CD14-positive monocyte (primary cell): ENCODE measurements around the gene DTL. TPM values are rescaled to one million over a fixed set of nuclear protein-coding genes. Genes with fewer than 3 reads are reported as not detected.

Experiments
- DNase-seq, 3 donors: peaks; one replicate each; pipeline ENCODE4 v3.0.0-alpha.2; 2011 to 2022
- H2AFZ ChIP-seq: 2 replicates; pipeline ENCODE4 v1.6.0; 2012; ENCODE audit warnings: mild to moderate bottlenecking, low read depth, low read length, inconsistent platforms; ENCODE audit not compliant: insufficient read depth, poor library complexity, severe bottlenecking
- H3K27ac ChIP-seq, 2 donors: 1 replicate in 1 of 2; 2 replicates in 1 of 2; pipeline ENCODE4 v1.5.1; 2012 to 2013; ENCODE audit warnings: low read length in 2 of 2, control low read depth in 1 of 2, inconsistent platforms in 1 of 2, low read depth in 1 of 2, mild to moderate bottlenecking in 1 of 2
- H3K27me3 ChIP-seq, 2 donors: one replicate each; pipeline versions ENCODE4 v1.6.0 to v1.6.1; 2011 to 2013; ENCODE audit warnings: low read length in 2 of 2; ENCODE audit not compliant: control insufficient read depth in 2 of 2, insufficient read depth in 2 of 2
- H3K36me3 ChIP-seq, 2 donors: replicated peaks in 1 of 2; 1 replicate in 1 of 2; 2 replicates in 1 of 2; pipeline versions ENCODE4 v1.5.1 to v1.6.1; 2012 to 2013; ENCODE audit warnings: low read length in 2 of 2, control low read depth in 1 of 2, inconsistent platforms in 1 of 2, mild to moderate bottlenecking in 1 of 2; ENCODE audit not compliant: insufficient read depth in 2 of 2, control insufficient read depth in 1 of 2
- H3K4me1 ChIP-seq, 2 donors: 1 replicate in 1 of 2; 2 replicates in 1 of 2; pipeline versions ENCODE4 v1.5.1 to v1.6.1; 2012 to 2013; ENCODE audit warnings: low read length in 2 of 2, control low read depth in 1 of 2, inconsistent platforms in 1 of 2, mild to moderate bottlenecking in 1 of 2, moderate library complexity in 1 of 2; ENCODE audit not compliant: insufficient read depth in 2 of 2, control insufficient read depth in 1 of 2
- H3K4me2 ChIP-seq: replicated peaks from 2 replicates; pipeline ENCODE3; 2012; ENCODE audit warnings: low read length, moderate library complexity, mild to moderate bottlenecking; ENCODE audit not compliant: poor library complexity, severe bottlenecking; ENCODE audit errors: extremely low read depth
- H3K4me3 ChIP-seq, 3 experiments: fragments of 200-600 bp in 1 of 3; sonication (generic) in 1 of 3; replicated peaks in 1 of 3; 1 replicate in 2 of 3; 2 replicates in 1 of 3; pipeline ENCODE4 v1.5.1; 2011 to 2013; ENCODE audit warnings: low read length in 3 of 3, mild to moderate bottlenecking in 3 of 3, control low read depth in 2 of 3, low read depth in 2 of 3, inconsistent platforms in 1 of 3, moderate library complexity in 1 of 3
- H3K79me2 ChIP-seq: 2 replicates; pipeline ENCODE4 v1.6.0; 2012; ENCODE audit warnings: mild to moderate bottlenecking, control low read depth, inconsistent platforms, low read length, moderate library complexity; ENCODE audit not compliant: insufficient read depth
- H3K9ac ChIP-seq: 2 replicates; pipeline ENCODE4 v1.6.0; 2017; ENCODE audit warnings: low read length, mild to moderate bottlenecking; ENCODE audit not compliant: insufficient read depth, poor library complexity, severe bottlenecking
- H3K9me3 ChIP-seq, 2 donors: replicated peaks in 1 of 2; 1 replicate in 1 of 2; 2 replicates in 1 of 2; pipeline versions ENCODE4 v1.5.1 to v1.6.1; 2012 to 2013; ENCODE audit warnings: low read length in 2 of 2, control low read depth in 1 of 2; ENCODE audit not compliant: control insufficient read depth in 1 of 2, insufficient read depth in 1 of 2
- H4K20me1 ChIP-seq: 2 replicates; pipeline ENCODE4 v1.6.0; 2012; ENCODE audit warnings: mild to moderate bottlenecking, low read length, control low read depth, moderate library complexity; ENCODE audit not compliant: insufficient read depth
- H3K27ac Mint-ChIP-seq, 7 donors: one replicate each; pipeline ENCODE4 v1.8.0; 2020; ENCODE audit warnings: mild to moderate bottlenecking in 7 of 7, mixed read lengths in 7 of 7, moderate library complexity in 6 of 7, inconsistent platforms in 2 of 7
- H3K27me3 Mint-ChIP-seq, 3 donors: one replicate each; pipeline ENCODE4 v1.8.0; 2021 to 2022; ENCODE audit warnings: low read depth in 3 of 3, mild to moderate bottlenecking in 3 of 3, mixed read lengths in 3 of 3, moderate library complexity in 3 of 3, inconsistent platforms in 1 of 3
- H3K36me3 Mint-ChIP-seq, 2 donors: one replicate each; pipeline ENCODE4 v1.8.0; 2020; ENCODE audit warnings: mixed read lengths in 2 of 2, inconsistent platforms in 1 of 2, mild to moderate bottlenecking in 1 of 2
- H3K4me1 Mint-ChIP-seq: one replicate; pipeline ENCODE4 v1.8.0; 2020; ENCODE audit warnings: mild to moderate bottlenecking, mixed read lengths
- H3K4me3 Mint-ChIP-seq, 2 donors: one replicate each; pipeline ENCODE4 v1.8.0; 2020; ENCODE audit warnings: mild to moderate bottlenecking in 2 of 2, mixed read lengths in 2 of 2, moderate library complexity in 1 of 2
- H3K9me3 Mint-ChIP-seq, 7 donors: one replicate each; pipeline ENCODE4 v1.8.0; 2020 to 2022; ENCODE audit warnings: mixed read lengths in 7 of 7, mild to moderate bottlenecking in 6 of 7, moderate library complexity in 6 of 7, inconsistent platforms in 2 of 7
- CTCF ChIP-seq: fragments of 200-600 bp; IDR thresholded peaks from one replicate; pipeline ENCODE4 v1.8.0; 2022; ENCODE audit warnings: antibody characterized with exemption, mild to moderate bottlenecking
- WGBS: methylation state at CpG from one replicate; pipeline ENCODE4 v1.1.5; 2013; ENCODE audit warnings: missing lambda C conversion rate; ENCODE audit not compliant: insufficient coverage; 5-methylcytosine and 5-hydroxymethylcytosine counted together
- intact Hi-C, 2 donors: fragments of 100-400 bp; cut with micrococcal nuclease; formaldehyde crosslinking; loops; one replicate each; pipeline versions ENCODE4 v1.15.0 to v1.15.1; 2023
- polyA plus RNA-seq, 3 donors: library from polyadenylated mRNA; depleted of rRNA in 1 of 3; unstranded in 2 of 3; stranded (reverse) in 1 of 3; fragments of 300-500 nt in 2 of 3; fragments of >200 nt in 1 of 3; fragmentation: Illumina TruSeq in 2 of 3; gene quantifications; 1 replicate in 2 of 3; 2 replicates in 1 of 3; pipeline ENCODE4 v1.2.3, GENCODE V29; 2012 to 2021

Gene DTL
- polyA plus RNA-seq, 3 donors: not detected

GRCh38 chr1:212012034-212012740, 23.4 kb upstream of the DTL start:
- no peak overlapping the region for H3K4me3 Mint-ChIP-seq
- intact Hi-C loops: no loop called here
- TF ChIP-seq CTCF: peak; percentile 89
- H3K27ac Mint-ChIP-seq: no peak overlapping the region
- peak; percentile 47 to 64 (median 64) for DNase-seq
- peaks cover 0 to 2% (median 0%) of the 10 kb centered on the region in 7 donors for H3K9me3 Mint-ChIP-seq
- WGBS: no CpG with 5 or more reads among the region's 7 CpGs
- H3K27me3 ChIP-seq: no peaks in the 10 kb centered on the region
- H3K27me3 Mint-ChIP-seq: no peaks in the 10 kb centered on the region
- H3K79me2 ChIP-seq: no peaks in the 10 kb centered on the region
- H3K4me3 ChIP-seq: no peak overlapping the region
- H3K27ac ChIP-seq: no peak overlapping the region
- H3K4me2 ChIP-seq: no peak overlapping the region
- H3K36me3 ChIP-seq: peaks cover 22 to 58% of the 10 kb centered on the region in 2 donors
- no peaks in the 10 kb centered on the region for H3K4me1 ChIP-seq
- no peaks in the 10 kb centered on the region for H3K4me1 Mint-ChIP-seq
- H3K36me3 Mint-ChIP-seq: peaks cover 37 to 40% of the 10 kb centered on the region in 2 donors
- no peaks in the 10 kb centered on the region for H4K20me1 ChIP-seq
- no peaks in the 10 kb centered on the region for H3K9me3 ChIP-seq
- no peak overlapping the region for H2AFZ ChIP-seq
- no peak overlapping the region for H3K9ac ChIP-seq

GRCh38 chr1:212013672-212014071, 21.9 kb upstream of the DTL start:
- Histone ChIP-seq H4K20me1 (no peaks in the 10 kb centered on the region), H3K9me3 (no peaks in the 10 kb centered on the region), H3K9ac (no peak overlapping the region), H3K27me3 (no peaks in the 10 kb centered on the region), H3K4me2 (no peak overlapping the region), H2AFZ (no peak overlapping the region), H3K36me3 (peaks cover 24 to 55% of the 10 kb centered on the region in 2 donors), H3K4me3 (no peak overlapping the region), H3K79me2 (no peaks in the 10 kb centered on the region), H3K27ac (no peak overlapping the region), H3K4me1 (no peaks in the 10 kb centered on the region)
- H3K36me3 Mint-ChIP-seq: peaks cover 37 to 38% of the 10 kb centered on the region in 2 donors
- intact Hi-C loops: no loop called here
- WGBS: no CpG with 5 or more reads among the region's 2 CpGs
- DNase-seq: no peak
- no peak overlapping the region for H3K27ac Mint-ChIP-seq
- H3K27me3 Mint-ChIP-seq: no peaks in the 10 kb centered on the region
- no peaks in the 10 kb centered on the region for H3K4me1 Mint-ChIP-seq
- TF ChIP-seq CTCF: no peak
- H3K9me3 Mint-ChIP-seq: peaks cover 0 to 2% (median 0%) of the 10 kb centered on the region in 7 donors
- H3K4me3 Mint-ChIP-seq: no peak overlapping the region
